ENCODE results near the gene PCDHGA5.

DNA sequence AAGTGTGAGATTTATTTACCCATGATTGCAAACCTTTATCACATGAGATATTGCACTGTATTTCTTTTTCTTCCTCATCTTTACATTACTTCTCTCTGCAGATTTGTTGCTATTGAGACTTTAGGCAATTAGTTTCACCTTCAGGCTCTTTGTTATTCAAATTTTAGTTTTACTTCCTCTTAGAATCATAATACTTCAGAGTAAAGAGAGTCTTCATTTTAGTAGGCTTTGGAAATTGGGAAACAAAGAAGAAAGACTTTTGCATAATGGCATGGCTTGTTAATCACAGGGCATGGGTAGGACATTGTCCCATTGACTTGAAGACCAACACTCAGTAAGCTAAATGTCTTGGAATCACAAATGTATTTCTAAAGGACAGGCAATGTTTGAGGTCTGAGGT is 1.2 kb upstream of the PCDHGA5 start:
- TF ChIP-seq, protein P1, sequence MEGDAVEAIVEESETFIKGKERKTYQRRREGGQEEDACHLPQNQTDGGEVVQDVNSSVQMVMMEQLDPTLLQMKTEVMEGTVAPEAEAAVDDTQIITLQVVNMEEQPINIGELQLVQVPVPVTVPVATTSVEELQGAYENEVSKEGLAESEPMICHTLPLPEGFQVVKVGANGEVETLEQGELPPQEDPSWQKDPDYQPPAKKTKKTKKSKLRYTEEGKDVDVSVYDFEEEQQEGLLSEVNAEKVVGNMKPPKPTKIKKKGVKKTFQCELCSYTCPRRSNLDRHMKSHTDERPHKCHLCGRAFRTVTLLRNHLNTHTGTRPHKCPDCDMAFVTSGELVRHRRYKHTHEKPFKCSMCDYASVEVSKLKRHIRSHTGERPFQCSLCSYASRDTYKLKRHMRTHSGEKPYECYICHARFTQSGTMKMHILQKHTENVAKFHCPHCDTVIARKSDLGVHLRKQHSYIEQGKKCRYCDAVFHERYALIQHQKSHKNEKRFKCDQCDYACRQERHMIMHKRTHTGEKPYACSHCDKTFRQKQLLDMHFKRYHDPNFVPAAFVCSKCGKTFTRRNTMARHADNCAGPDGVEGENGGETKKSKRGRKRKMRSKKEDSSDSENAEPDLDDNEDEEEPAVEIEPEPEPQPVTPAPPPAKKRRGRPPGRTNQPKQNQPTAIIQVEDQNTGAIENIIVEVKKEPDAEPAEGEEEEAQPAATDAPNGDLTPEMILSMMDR (IDR thresholded peaks at IDR 0.05; ENCODE audit: low read depth, low read length) = no peak
- no peak for TF ChIP-seq EZH2phosphoT487 (IDR thresholded peaks at IDR 0.05; ENCODE audit: low read depth)

Data from OCI-LY3 (cell line).